Liver (tissue), 3 donors: Measurements from ENCODE around the gene ZNF117.

Experiments
- EGR1 ChIP-seq, 2 donors: IDR thresholded peaks; 2 replicates each; pipeline ENCODE4 v1.6.1; 2016 to 2018; ENCODE audit warnings: antibody characterized with exemption in 2 of 2, low read depth in 2 of 2
- HNF4A ChIP-seq, 2 donors: conservative IDR thresholded peaks; 2 replicates each; pipeline ENCODE4 v1.6.1; 2016; ENCODE audit warnings: antibody characterized with exemption in 2 of 2, mild to moderate bottlenecking in 2 of 2
- JUND ChIP-seq, 2 donors: IDR thresholded peaks; 2 replicates each; pipeline ENCODE4 v1.6.1; 2016; ENCODE audit warnings: antibody characterized with exemption in 2 of 2
- RXRA ChIP-seq, 2 donors: IDR thresholded peaks; 2 replicates each; pipeline ENCODE4 v1.6.1; 2017 to 2018; ENCODE audit warnings: antibody characterized with exemption in 2 of 2, mild to moderate bottlenecking in 1 of 2
- SP1 ChIP-seq: IDR thresholded peaks from 2 replicates; pipeline ENCODE4 v1.6.1; 2018; ENCODE audit warnings: antibody characterized with exemption, mild to moderate bottlenecking
- TAF1 ChIP-seq: conservative IDR thresholded peaks from 2 replicates; pipeline ENCODE4 v1.6.1; 2016; ENCODE audit warnings: antibody characterized with exemption, mild to moderate bottlenecking
- YY1 ChIP-seq: IDR thresholded peaks from 2 replicates; pipeline ENCODE4 v1.6.1; 2016; ENCODE audit warnings: antibody characterized with exemption, mild to moderate bottlenecking
- TF ChIP-seq, protein P1 (sequence below): IDR thresholded peaks from 2 replicates; pipeline ENCODE4 v1.6.1; 2016; ENCODE audit warnings: antibody characterized with exemption
- TF ChIP-seq, protein P2 (sequence below): fragments of 150-350 bp; IDR thresholded peaks from 2 replicates; pipeline ENCODE4 v1.5.1; 2017; ENCODE audit warnings: improper control_type of control experiment, low read depth, low read length; ENCODE audit not compliant: missing input control
- TF ChIP-seq, protein P3 (sequence below): IDR thresholded peaks from 2 replicates; pipeline ENCODE4 v1.6.1; 2016; ENCODE audit warnings: antibody characterized with exemption, mild to moderate bottlenecking
- TF ChIP-seq, protein P4 (sequence below): IDR thresholded peaks from 2 replicates; pipeline ENCODE4 v1.6.1; 2016; ENCODE audit warnings: antibody characterized with exemption
- donor health status: healthy.
- donor health status: healthy.

DNA sequence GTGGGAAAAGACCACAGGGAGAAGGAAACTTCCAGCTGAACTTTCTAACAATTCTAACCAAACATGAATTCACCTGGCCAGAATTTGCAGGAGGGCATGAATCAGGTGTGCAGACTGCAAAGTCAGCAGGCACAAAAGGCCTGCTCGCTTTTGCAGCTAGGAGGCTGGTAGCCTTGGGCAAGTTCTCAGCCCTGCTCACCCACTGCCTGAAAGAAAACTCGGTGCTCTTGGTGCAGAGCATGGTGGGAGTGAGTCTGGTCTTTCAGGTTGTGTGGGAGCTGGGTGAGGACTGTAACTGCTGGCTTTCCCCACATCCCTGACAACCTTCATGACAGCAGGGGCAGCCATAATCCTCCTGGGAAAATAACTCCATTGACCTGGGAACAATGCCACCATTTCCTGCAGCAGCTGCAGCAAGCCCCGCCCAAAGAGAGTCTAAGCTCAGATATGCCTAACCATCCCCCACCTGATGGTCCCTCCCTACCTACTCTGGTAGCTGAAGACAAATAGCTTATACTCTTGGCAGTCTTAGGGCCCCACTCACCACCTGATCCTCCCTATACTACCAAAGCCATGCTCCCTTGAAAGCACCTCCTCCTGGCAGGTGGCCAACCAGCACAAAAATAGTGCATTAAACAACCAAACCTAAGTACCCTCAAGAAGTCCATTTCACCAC is 31.6 kb downstream of the ZNF117 start:
- TF ChIP-seq, protein P1, sequence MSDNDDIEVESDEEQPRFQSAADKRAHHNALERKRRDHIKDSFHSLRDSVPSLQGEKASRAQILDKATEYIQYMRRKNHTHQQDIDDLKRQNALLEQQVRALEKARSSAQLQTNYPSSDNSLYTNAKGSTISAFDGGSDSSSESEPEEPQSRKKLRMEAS, result no peak
- TF ChIP-seq JUND (IDR thresholded peaks at IDR 0.05) (no peak), EGR1 (IDR thresholded peaks at IDR 0.05; ENCODE audit: low read depth in 2 of 2) (no peak), SP1 (no peak), TAF1 (no peak), YY1 (no peak), RXRA (IDR thresholded peaks at IDR 0.05) (no peak), HNF4A (conservative IDR thresholded peaks at IDR 0.05) (no peak)
- TF ChIP-seq, protein P2, sequence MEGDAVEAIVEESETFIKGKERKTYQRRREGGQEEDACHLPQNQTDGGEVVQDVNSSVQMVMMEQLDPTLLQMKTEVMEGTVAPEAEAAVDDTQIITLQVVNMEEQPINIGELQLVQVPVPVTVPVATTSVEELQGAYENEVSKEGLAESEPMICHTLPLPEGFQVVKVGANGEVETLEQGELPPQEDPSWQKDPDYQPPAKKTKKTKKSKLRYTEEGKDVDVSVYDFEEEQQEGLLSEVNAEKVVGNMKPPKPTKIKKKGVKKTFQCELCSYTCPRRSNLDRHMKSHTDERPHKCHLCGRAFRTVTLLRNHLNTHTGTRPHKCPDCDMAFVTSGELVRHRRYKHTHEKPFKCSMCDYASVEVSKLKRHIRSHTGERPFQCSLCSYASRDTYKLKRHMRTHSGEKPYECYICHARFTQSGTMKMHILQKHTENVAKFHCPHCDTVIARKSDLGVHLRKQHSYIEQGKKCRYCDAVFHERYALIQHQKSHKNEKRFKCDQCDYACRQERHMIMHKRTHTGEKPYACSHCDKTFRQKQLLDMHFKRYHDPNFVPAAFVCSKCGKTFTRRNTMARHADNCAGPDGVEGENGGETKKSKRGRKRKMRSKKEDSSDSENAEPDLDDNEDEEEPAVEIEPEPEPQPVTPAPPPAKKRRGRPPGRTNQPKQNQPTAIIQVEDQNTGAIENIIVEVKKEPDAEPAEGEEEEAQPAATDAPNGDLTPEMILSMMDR, result no peak
- TF ChIP-seq, protein P3, sequence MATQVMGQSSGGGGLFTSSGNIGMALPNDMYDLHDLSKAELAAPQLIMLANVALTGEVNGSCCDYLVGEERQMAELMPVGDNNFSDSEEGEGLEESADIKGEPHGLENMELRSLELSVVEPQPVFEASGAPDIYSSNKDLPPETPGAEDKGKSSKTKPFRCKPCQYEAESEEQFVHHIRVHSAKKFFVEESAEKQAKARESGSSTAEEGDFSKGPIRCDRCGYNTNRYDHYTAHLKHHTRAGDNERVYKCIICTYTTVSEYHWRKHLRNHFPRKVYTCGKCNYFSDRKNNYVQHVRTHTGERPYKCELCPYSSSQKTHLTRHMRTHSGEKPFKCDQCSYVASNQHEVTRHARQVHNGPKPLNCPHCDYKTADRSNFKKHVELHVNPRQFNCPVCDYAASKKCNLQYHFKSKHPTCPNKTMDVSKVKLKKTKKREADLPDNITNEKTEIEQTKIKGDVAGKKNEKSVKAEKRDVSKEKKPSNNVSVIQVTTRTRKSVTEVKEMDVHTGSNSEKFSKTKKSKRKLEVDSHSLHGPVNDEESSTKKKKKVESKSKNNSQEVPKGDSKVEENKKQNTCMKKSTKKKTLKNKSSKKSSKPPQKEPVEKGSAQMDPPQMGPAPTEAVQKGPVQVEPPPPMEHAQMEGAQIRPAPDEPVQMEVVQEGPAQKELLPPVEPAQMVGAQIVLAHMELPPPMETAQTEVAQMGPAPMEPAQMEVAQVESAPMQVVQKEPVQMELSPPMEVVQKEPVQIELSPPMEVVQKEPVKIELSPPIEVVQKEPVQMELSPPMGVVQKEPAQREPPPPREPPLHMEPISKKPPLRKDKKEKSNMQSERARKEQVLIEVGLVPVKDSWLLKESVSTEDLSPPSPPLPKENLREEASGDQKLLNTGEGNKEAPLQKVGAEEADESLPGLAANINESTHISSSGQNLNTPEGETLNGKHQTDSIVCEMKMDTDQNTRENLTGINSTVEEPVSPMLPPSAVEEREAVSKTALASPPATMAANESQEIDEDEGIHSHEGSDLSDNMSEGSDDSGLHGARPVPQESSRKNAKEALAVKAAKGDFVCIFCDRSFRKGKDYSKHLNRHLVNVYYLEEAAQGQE, result no peak
- TF ChIP-seq, protein P4, sequence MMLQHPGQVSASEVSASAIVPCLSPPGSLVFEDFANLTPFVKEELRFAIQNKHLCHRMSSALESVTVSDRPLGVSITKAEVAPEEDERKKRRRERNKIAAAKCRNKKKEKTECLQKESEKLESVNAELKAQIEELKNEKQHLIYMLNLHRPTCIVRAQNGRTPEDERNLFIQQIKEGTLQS, result no peak
